Activated CD4-positive, alpha-beta T cell treated with anti-CD3 and anti-CD28 coated beads, Interleukin-2, amount 50 U/mL, for 24 hours (primary cell): ENCODE results near the gene NUP210L.
"Not testable (repeated sequence)": the region's sequence is repeated elsewhere in the genome, so short reads cannot be mapped to it uniquely, and the experiment has no call there.

ENCODE experiments used
- DNase-seq, 2 donors: peaks; one replicate each; pipeline ENCODE4 v3.0.0-alpha.2; 2020; ENCODE audit warnings: low read depth in 1 of 2, low spot score in 1 of 2

NUP210L gene

DNA sequence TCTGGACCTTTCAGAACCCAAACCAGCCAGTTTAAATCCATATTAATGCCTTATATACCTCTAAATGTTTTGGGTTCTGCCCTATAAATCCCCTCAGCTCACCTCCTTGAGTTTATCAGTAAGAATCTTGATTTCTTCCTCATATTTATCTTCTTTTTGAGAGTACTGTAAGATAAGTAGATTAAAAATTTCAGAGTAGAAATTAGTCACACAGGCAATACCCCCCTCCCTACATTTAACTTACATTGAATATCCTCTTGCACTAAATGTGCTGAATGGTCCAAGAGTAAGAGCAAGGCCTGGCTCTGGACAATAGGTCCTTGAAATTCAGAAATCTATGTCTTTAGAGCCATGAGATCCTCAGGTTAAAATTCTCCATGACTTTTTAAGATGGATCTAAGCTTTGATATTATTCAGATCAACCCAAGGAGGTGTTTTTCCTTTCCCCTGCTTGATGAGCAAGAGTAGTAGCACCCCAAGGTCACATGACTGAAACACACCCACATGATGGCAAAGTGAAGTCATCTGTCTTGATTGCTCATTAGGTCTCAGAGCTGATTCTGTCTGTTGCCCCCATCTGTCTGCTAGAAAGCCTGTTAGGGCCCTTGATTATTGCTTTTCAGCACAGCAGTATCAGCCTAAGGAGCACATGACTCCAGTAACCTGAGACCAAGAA is 15.8 kb upstream of the NUP210L start:
- DNase-seq = peak in 1 of 2 donors; percentile 67

DNA sequence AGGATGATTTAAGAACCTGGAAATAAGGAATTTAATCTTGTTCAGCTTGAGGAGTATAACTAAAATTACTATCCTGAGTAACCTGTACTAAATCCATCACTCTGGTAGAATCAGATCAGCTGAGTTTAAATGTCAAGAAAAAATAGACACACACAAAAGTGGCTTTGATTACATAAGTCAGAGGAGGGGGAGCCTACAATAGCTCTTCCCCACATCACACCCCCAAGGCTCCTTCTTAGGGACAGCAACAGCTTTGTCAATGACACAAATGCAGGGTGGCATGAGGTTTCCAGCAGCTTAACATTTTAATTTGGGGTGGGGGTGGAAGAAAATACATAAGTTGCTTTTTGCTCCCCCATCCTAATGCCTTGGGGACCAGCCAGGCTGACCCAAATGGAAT is 12.6 kb upstream of the NUP210L start:
- no peak for DNase-seq

DNA sequence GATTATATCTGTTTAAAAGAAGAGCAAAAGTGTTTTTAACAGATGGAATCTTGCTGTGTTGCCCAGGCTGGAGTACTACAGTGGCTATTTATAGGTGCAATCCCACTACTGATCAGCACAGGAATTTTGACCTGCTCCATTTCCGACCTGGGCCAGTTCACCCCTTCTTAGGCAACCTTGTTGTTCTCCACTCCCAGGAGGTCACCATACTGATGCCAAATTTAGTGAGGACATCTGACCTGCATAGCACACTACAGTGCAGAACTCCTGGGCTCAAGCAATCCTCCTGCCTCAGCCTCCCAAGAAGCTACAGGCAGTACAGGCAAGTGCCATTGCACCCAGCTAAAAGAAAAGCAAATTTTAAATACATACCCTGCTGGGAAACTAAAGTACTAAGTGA is 11.3 kb upstream of the NUP210L start:
- DNase-seq = no peak

DNA sequence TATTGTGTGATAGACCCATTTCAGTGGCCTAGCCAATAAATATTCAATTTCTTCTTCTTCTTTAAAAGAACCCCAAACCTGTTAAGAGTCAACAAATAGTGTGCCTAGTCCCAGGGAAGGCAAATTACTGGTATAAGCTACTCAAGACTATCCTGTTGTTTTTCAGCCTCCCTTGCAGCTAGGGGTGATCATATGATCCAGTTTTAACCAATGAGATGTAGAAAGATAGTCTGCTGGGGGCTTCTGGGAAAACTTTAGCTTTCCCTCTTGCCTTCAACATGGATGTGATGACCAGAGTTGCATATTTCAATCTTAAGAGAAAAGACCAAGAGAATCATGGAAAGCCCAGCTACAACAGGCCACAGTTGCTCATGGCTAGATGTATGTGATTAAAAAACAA is 4.7 kb upstream of the NUP210L start:
- DNase-seq = no peak

DNA sequence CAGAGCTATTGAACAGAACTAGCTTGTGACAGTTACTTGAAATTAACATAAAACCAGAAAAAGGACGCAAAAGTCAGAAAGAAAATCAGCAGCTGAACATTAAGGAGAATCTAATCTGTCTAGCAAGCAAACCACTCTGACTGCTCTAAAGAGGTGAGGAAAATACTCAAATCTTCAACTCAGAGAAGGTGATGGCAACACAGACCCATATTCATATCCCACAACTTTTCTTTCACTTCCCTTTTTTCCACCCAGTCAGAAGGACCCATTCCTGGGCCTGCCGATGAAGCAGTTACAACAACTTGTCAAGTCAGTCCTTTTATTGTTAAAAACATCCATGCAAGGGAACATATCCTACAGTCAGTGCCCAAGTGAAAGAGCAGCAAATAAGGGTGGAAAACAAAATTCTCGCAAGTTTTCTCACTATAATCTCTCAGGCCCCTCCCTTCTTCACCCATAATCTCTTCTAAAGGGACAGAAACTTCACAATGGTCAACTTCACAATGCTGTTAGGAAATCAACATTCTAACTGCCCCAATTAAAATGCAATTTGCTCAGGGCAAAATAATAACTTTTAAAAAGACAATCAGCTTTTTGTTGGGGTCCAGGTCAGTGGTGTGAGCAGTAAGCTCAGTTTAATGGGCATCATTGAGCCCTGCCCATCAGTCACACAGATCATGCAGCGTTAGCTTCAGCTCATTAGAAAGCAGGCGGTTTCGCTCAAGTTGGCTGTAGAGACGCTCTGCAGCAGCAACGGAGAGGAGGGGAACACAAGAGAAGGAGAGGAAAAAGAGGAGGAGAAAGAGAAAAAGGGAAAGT is 3.6 kb upstream of the NUP210L start:
- no peak for DNase-seq

DNA sequence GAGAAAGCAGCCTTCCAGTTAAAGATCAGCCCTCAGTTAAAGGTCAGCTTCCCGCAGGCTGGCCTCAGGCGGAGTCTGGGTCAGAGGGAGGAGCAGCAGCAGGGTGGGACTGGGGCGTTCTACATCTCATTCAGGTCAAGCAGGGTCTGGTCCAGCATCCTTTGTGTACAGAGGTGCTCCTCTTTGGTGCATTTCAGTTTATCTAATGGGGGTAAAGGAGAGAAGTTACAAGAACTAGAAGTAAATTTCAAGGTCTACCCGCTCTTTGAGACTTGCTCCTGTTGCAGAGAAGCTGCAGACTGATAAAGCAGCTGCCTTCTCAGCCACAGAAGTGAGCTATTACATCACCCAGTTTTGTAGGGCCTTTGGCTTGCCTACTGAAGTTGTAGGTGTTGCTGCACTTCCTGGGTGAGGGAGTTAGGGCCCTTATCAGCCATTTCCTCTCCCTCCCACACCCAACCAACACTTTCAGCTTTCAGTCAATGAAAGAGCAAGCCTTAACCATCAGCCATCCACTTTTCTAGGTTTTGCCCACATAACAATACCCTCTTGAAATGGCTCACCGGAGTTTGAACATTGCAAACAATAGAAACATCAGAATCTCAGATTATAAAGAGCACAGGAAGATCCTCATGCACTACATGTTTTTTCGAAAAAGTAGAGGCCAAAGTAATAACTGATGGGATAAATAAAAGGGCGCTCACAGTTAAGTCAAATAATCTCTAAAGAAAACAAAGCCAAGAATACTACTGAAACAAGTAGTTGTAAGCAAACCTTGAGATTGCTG is 2.8 kb upstream of the NUP210L start:
- peak; percentile 22 to 71 for DNase-seq

DNA sequence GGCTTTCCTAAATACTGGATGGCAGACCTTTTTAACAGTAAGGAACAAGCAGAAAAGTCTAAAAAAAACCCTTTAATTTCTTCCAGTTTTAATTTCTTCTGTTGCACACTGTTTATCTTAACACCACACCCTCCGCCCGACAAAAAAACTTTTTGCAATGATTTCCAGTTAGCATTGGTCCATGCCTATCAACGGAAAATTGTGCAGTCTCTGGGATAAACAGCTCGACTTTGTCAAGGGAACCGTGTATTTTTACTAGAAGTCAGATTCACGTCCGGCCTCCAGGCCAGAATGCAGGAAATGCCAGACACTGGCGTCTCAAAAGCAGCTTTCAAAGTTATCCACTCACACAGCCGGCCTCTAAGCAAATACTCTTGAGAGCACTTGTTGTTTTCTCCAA is 378 bp upstream of the NUP210L start:
- no peak for DNase-seq

DNA sequence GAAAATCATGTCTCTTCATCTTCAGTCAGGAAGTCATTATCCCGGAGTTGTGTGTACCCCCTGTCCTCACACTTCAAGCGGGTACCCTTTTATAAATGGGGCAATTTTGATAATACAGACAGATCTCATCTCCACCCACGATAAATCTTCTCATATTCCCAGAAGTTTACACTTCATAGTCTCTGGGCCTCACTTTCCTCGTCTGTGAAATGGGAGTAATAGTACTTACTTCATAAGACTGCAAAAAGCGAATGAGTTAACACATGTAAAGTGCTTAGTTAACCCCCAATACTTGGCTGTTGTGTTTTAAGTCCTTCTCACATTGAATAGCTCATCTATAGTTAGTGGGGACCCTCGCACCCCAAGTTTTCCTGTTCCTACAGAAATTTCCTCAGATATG is 820 bp downstream of the NUP210L start:
- no peak for DNase-seq

DNA sequence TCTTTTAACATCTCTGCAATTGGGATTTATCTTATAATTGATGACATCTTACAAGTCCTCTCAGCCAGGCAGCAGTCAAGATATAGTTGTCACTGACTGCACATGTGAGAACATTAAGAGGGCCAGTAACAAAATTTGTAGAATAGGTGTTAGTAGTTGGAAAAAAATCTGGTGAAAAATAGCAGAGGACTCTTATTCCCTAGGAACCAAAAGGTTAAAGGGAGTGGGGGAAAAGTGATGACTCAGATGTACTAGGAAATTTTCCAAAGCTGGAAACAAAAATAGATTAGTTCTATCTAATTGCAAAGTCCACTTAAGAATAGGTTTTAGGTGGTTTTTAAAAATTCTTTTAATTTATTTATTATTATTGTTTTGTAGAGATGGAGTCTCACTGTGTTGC is 3.6 kb downstream of the NUP210L start:
- DNase-seq = no peak

DNA sequence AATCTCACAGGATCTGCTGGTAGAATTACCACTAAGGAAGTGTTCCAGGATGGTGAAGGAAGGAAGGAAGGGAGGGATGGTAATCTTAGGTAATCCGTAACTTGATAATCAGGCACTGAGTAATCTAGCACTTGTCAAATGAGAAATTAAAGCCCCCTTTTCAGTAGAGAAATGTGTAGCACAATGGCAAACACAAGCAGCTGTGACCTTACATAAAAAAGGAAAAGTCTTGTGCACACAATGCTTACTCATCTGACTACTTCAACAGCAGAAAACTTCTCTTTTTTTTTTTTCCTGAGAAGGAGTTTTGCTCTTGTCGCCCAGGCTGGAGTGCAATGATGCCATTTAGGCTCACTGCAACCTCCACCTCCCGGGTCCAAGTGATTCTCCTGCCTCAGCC is 6.1 kb downstream of the NUP210L start:
- DNase-seq = no peak

DNA sequence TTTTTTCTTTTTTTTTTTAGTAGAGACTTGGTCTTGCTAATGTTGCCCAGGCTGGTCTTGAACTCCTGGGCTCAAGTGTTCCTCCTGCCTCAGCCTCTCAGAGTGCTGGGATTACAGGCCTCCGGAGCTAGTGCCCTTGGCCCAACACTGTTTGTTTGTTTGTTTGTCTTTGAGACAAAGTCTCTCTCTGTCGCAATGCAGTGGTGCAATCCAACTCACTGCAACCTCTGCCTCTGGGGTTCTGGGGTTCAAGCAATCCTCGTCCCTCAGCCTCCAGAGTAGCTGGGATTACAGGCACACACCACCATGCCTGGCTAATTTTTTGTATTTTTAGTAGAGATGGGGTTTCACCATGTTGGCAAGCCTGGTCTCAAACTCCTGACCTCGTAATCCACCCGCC is 7.4 kb downstream of the NUP210L start:
- not testable (repeated sequence) for DNase-seq

DNA sequence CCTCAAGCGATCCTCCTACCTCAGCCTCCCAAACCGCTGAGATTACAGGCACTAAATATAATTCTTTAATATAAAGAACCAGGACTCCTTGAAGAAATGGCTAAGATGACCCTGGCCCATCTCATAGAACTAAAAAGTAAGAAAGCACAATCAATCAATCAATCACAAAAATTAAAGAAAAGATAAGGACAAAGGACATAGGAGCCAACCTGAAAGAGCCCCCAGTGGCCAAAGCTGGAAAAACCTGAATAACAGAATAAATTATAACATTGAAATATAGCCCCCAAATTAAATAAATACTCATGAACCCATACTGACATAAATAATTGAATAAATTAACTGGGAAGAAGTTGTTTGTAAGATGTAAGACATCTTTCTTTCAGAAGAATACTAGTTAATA is 8.9 kb downstream of the NUP210L start:
- DNase-seq = no peak

DNA sequence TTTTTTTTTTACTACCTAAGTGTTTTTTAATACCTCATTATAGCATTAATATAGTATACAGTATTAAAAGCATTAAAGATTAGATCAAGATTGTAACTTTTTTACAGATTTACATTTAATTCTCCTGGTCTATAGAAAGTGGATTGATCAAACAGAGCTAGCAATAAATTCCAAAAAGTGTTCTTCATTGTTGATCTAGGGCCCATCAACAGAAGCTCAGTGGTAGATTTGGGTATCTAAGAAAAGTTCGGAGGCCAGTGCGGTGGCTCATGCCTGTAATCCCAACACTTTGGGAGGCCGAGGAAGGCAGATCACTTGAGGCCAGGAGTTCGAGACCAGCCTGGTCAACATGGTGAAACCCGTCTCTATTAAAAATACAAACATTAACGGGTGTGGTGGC is 12.5 kb downstream of the NUP210L start:
- DNase-seq = no peak

DNA sequence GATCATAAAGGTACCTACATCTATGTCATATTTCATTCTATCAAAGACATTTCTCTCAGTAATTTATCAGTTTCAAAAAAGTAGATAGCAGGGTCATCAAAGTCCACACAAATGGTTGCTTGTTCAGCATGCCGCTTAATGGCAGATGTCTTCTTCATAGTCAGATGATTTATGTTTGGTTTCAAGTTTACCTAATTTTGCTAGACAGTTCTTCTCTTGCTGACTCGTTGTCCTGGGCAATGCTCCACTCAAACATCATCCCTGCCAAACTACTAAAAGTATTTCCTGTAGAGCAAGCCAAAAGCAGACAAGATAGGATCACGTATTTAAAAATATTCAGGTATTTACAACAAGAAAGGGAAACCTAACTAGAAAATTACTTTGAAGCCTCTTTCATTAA is 13.6 kb downstream of the NUP210L start:
- no peak for DNase-seq

DNA sequence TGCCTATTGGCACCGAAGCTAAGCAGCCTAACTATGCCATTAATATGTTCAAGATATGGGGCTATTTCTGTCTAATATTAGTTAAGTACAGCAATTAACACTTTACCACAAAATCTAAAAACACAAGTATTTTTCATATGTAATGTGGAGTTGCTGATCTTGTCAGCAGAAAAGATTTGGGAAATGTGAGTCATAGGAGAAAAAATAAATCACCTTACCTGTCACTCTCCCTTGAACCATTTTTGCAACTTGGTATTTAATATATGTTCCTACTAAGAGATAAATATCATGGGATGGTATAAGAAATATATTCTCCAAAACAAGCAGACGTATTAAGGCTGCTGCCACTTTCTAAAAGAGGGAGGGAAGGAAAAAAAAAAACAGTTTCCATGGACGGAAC is 17.0 kb downstream of the NUP210L start:
- DNase-seq = no peak

DNA sequence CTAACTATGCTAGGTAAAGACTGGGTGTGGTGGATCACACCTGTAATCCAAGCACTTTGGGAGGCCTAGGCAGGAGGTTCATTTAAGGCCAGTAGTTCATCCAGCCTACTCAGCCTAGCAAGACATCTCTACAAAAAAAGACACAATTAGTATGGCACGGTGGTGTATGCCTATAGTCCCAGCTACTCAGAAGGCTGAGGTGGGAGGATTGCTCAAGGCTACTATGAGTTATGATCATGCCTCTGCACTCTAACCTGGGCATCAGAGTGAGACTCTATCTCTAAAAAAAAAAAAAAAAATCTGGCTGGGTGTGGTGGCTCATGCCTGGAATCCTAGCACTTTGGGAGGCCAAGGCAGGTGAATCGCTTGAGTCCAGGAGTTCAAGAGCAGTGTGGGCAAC is 21.6 kb downstream of the NUP210L start:
- DNase-seq = no peak

DNA sequence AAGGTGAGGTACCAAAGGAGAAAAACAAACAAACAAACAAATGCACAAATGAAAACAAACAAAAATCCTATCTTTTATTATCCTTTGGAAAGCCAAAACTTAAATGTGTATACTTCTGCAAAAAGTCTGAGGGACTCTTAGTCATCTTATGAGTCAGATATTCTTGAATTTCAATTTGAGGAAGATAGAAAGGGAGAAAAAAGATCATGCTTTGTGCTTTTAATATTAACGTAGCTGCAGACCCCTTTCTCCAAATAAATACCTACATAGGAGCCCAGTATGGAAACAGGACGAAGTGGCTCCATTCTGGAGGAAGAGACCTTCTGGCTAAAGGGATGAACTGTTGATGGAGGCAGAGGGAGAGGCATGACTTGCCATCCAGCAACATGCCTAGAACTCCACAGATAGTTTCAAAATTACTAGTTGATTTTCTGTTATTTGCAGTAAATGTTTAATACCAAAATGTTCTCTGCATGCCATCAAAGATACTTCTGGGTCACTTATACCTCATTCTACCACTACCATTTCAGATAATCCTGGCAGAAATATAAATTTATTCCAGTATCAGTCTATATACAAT is 25.4 kb downstream of the NUP210L start:
- no peak for DNase-seq

DNA sequence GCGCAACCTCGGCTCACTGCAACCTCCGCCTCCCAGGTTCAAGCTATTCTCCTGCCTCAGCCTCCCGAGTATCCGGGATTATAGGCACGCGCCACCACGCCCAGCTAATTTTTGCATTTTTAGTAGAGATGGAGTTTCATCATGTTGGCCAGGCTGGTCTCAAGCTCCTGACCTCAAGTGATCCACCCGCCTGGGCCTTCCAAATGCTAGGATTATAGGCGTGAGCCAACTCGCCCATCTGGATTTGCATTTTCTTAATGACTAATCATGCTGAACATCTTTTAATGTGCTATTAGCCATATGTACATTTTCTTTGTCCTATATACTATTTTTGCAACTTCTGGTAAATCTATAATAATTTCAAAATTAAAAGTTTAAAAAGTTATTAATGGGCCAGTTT is 31.7 kb downstream of the NUP210L start:
- not testable (repeated sequence) for DNase-seq

DNA sequence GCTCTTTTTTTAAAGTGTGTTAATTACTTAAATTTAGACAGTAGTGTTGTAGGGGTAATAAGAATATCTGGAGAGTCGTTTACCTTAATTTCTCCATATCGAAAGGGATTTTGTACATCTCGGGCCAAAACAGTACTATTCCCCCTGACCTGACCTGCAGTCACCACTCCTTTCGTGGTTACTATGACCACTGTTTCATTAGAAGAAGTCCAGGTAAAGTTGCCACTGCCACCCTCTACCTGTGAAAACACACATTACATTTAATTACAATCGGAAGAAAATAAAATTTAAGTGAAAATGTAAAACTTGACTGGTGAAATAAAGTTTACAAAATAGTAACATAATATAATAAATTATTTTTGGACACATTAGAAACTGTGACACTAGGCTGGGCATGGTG is 37.2 kb downstream of the NUP210L start:
- DNase-seq = no peak

DNA sequence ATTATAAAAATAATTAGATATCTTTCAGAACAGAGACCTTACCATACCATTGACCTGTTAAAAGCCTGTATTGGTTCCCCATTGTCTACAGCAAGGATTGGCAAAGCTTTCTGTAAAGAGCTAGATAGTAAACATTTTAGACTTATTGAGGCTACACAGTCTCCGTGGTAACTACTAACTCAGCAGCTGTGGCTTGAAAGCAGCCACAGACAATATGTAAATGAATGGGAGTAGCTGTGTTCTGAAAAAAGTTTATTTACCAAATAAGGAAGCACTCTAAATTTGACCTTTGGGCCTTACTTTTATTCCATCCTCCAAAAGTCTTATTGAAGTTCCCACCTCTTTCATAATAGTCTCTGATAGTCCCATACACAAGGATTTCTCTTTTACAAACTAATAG is 39.7 kb downstream of the NUP210L start:
- no peak for DNase-seq

DNA sequence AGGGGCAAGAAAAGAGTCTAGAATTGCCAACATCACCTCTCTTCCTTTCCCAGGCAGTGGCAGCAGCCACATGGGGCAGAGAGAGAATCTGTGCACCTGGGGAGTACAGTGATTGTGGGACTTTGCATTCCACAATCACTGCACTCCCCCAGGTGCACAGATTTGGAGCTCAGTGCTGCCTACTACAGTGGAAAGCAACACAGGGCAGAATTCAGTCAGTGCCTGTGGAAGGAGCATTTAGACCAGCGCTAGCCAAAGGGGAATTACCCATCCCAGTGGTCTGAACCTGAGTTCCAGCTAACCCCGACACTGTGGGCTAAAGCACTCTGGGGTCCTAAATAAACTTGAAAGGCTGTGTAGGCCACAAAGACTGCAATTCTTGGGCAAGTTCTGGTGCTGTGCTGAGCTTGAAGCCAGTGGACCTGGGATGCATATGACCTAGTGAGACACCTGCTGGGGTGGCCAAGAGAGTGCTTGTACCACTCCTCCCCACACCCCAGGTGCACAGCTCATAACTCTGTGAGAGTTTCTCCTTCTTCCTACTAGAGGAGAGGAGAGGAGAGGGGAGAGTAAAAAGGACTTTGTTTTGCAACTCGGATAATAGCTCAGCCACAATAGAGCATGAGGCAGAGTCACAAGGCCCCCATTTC is 50.3 kb downstream of the NUP210L start:
- DNase-seq = no peak
